Caco-2 (cell line): ENCODE measurements around the gene CSMD2. TPM values are rescaled to one million over a fixed set of nuclear protein-coding genes. Genes with fewer than 3 reads are reported as not detected.

Experiments
- BruUV-seq: library from RNA; stranded (reverse); fragments of 400-500 nt; replicated peaks from 2 replicates; lab custom pipeline; 2021; lab: Mats Ljungman, UMichigan
- CTCF ChIA-PET: fragments of 300-600 bp; sonication (Branson Sonifier 250); formaldehyde crosslinking; loops from one replicate; lab custom pipeline; 2022; ENCODE audit warnings: antibody characterized with exemption; lab: Charles Lee
- POLR2A ChIA-PET: fragments of 300-600 bp; sonication (Branson Sonifier 250); formaldehyde crosslinking; loops from one replicate; lab custom pipeline; 2022; ENCODE audit warnings: antibody characterized with exemption; lab: Charles Lee
- DNase-seq, 2 experiments: peaks; one replicate each; pipeline versions ENCODE4 v3.0.0 to v3.0.0-alpha.2; 2020 to 2022
- H3K27me3 ChIP-seq: replicated peaks from 2 replicates; pipeline ENCODE4 v1.6.0; 2011; ENCODE audit warnings: low read length; ENCODE audit not compliant: control insufficient read depth, insufficient read depth
- H3K36me3 ChIP-seq: 2 replicates; pipeline ENCODE4 v1.5.1; 2011; ENCODE audit warnings: low read length; ENCODE audit not compliant: control insufficient read depth, insufficient read depth
- H3K4me1 ChIP-seq: fragments of 250-450 bp; sonication (Bioruptor Pico); 2 replicates; pipeline ENCODE4 v1.5.1; 2020; ENCODE audit warnings: mild to moderate bottlenecking
- H3K4me3 ChIP-seq: 2 replicates; pipeline ENCODE4 v1.5.1; 2011; ENCODE audit warnings: low read depth, mild to moderate bottlenecking, control low read depth, low read length
- H3K9me3 ChIP-seq: fragments of 250-450 bp; sonication (Bioruptor Pico); 2 replicates; pipeline ENCODE4 v1.5.1; 2020; ENCODE audit warnings: mild to moderate bottlenecking, moderate library complexity
- H3K27ac Mint-ChIP-seq: one replicate; pipeline ENCODE4 v1.8.0; 2022; ENCODE audit warnings: mixed read lengths; ENCODE audit not compliant: unreplicated experiment
- H3K27me3 Mint-ChIP-seq: one replicate; pipeline ENCODE4 v1.8.0; 2022; ENCODE audit warnings: mixed read lengths; ENCODE audit not compliant: insufficient read depth, unreplicated experiment
- H3K36me3 Mint-ChIP-seq: one replicate; pipeline ENCODE4 v1.8.0; 2022; ENCODE audit warnings: mild to moderate bottlenecking, mixed read lengths; ENCODE audit not compliant: insufficient read depth, unreplicated experiment
- H3K4me1 Mint-ChIP-seq: one replicate; pipeline ENCODE4 v1.8.0; 2022; ENCODE audit warnings: low read depth, mixed read lengths; ENCODE audit not compliant: unreplicated experiment
- H3K4me3 Mint-ChIP-seq: one replicate; pipeline ENCODE4 v1.8.0; 2022; ENCODE audit warnings: mild to moderate bottlenecking, moderate library complexity, mixed read lengths; ENCODE audit not compliant: unreplicated experiment
- H3K9me3 Mint-ChIP-seq: one replicate; pipeline ENCODE4 v1.8.0; 2022; ENCODE audit warnings: mixed read lengths; ENCODE audit not compliant: unreplicated experiment
- CTCF ChIP-seq, 2 experiments: fragments of 200-600 bp in 1 of 2; IDR thresholded peaks; 1 replicate in 1 of 2; 2 replicates in 1 of 2; pipeline versions ENCODE4 v1.5.1 to v1.8.0; 2011 to 2022; ENCODE audit warnings: antibody characterized with exemption in 1 of 2, control low read depth in 1 of 2, inconsistent platforms in 1 of 2, low read depth in 1 of 2, low read length in 1 of 2, mild to moderate bottlenecking in 1 of 2, moderate library complexity in 1 of 2; ENCODE audit not compliant: insufficient read depth in 1 of 2, severe bottlenecking in 1 of 2, unreplicated experiment in 1 of 2
- intact Hi-C: fragments of 100-400 bp; cut with micrococcal nuclease; formaldehyde crosslinking; loops from one replicate; pipeline ENCODE4 v1.10.0; 2022; ENCODE audit not compliant: unreplicated experiment
- total RNA-seq: library from RNA; stranded (reverse); gene quantifications from 2 replicates; pipeline ENCODE4 v1.2.3, GENCODE V29; 2022

CSMD2 gene
- total RNA-seq, 1 experiment from 2014 or later: not detected

- intact Hi-C loops: no loop called here
- BruUV-seq: no TSS peak
- TF ChIP-seq CTCF (IDR thresholded peaks at IDR 0.05; ENCODE audit: insufficient read depth in 1 of 2, low read depth in 1 of 2, low read length in 1 of 2, severe bottlenecking in 1 of 2, unreplicated experiment in 1 of 2): no peak
- Mint-ChIP-seq H3K27me3 (no peaks in the 10 kb centered on the region), H3K4me3 (no peak overlapping the region), H3K36me3 (no peaks in the 10 kb centered on the region), H3K4me1 (no peaks in the 10 kb centered on the region), H3K9me3 (peaks cover 18% of the 10 kb centered on the region), H3K27ac (no peak overlapping the region)
- H3K9me3 ChIP-seq: no peaks in the 10 kb centered on the region
- DNase-seq: no peak
- POLR2A ChIA-PET: no interaction called here
- H3K27me3 ChIP-seq: no peaks in the 10 kb centered on the region
- H3K4me3 ChIP-seq: no peak overlapping the region
- CTCF ChIA-PET: no interaction called here
- no peaks in the 10 kb centered on the region for H3K36me3 ChIP-seq
- H3K4me1 ChIP-seq: no peaks in the 10 kb centered on the region
Observed at GRCh38 chr1:33501774-33502173, 663.3 kb downstream of the CSMD2 start.

- no peak overlapping the region for H3K4me3 ChIP-seq
- Mint-ChIP-seq H3K4me1 (no peaks in the 10 kb centered on the region), H3K36me3 (no peaks in the 10 kb centered on the region), H3K27ac (no peak overlapping the region), H3K9me3 (peaks cover 19% of the 10 kb centered on the region), H3K4me3 (no peak overlapping the region), H3K27me3 (no peaks in the 10 kb centered on the region)
- H3K4me1 ChIP-seq: no peaks in the 10 kb centered on the region
- no peaks in the 10 kb centered on the region for H3K36me3 ChIP-seq
- ChIA-PET POLR2A (no interaction called here), CTCF (no interaction called here)
- TF ChIP-seq CTCF (IDR thresholded peaks at IDR 0.05; ENCODE audit: insufficient read depth in 1 of 2, low read depth in 1 of 2, low read length in 1 of 2, severe bottlenecking in 1 of 2, unreplicated experiment in 1 of 2): no peak
- intact Hi-C loops: no loop called here
- BruUV-seq: no TSS peak
- no peak for DNase-seq
- no peaks in the 10 kb centered on the region for H3K9me3 ChIP-seq
- H3K27me3 ChIP-seq: no peaks in the 10 kb centered on the region
Observed at GRCh38 chr1:33501309-33501708, 663.7 kb downstream of the CSMD2 start.

- Mint-ChIP-seq H3K4me3 (no peak overlapping the region), H3K9me3 (peaks cover 21% of the 10 kb centered on the region), H3K36me3 (no peaks in the 10 kb centered on the region), H3K27ac (no peak overlapping the region), H3K4me1 (no peaks in the 10 kb centered on the region), H3K27me3 (no peaks in the 10 kb centered on the region)
- Histone ChIP-seq H3K36me3 (no peaks in the 10 kb centered on the region), H3K27me3 (no peaks in the 10 kb centered on the region), H3K4me1 (no peaks in the 10 kb centered on the region), H3K4me3 (no peak overlapping the region), H3K9me3 (no peaks in the 10 kb centered on the region; the same call in 1 of the 2 replicates)
- TF ChIP-seq CTCF (IDR thresholded peaks at IDR 0.05; ENCODE audit: insufficient read depth in 1 of 2, low read depth in 1 of 2, low read length in 1 of 2, severe bottlenecking in 1 of 2, unreplicated experiment in 1 of 2): no peak
- intact Hi-C loops: no loop called here
- DNase-seq: no peak
- ChIA-PET POLR2A (no interaction called here), CTCF (no interaction called here)
- BruUV-seq: no TSS peak
Observed at GRCh38 chr1:33500547-33500946, 664.5 kb downstream of the CSMD2 start.
